T-helper 9 cell (primary cell): ENCODE results near the gene PALM2AKAP2.

Experiments
- DNase-seq: peaks from one replicate; pipeline ENCODE4 v3.0.0-alpha.2; 2020
- total RNA-seq, 2 donors: gene quantifications; one replicate each; lab custom pipeline; 2026; lab: John Stamatoyannopoulos, UW

Gene PALM2AKAP2
- total RNA-seq = 15.7 to 33.2 reads per million in 2 donors

GRCh38 chr9:109779711-109780452 lies at the start of gene PALM2AKAP2:
TSS of gene PALM2AKAP2 (plus strand) at chr9:109780198. CDS start at chr9:109780489, 291 bp downstream.
- no peak for DNase-seq

GRCh38 chr9:109730228-109730627 lies 49.8 kb upstream of the PALM2AKAP2 start:
- no peak for DNase-seq

DNA sequence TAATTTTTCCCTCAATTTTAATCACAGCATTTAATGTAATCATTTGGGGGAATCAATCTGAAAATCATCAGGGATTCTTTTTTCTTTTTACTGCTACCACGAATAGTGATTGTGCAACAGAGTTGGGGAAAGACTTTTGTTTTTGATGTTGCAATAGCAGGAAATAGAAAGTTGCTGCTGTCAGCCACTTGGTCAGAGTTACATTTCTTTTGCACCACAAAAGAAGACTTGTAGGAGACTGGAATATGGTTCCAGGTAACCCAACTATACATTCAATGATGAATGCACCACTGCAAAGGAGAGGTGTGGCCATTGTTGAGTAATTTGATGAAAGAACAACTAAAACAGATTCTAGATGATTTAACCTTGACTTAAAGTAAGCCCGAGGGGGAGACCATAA lies 46.3 kb upstream of the PALM2AKAP2 start:
- no peak for DNase-seq

GRCh38 chr9:109734814-109735213 lies 45.2 kb upstream of the PALM2AKAP2 start:
- no peak for DNase-seq

- DNase-seq = no peak
Observed at GRCh38 chr9:109735801-109736200, 44.2 kb upstream of the PALM2AKAP2 start.

DNA sequence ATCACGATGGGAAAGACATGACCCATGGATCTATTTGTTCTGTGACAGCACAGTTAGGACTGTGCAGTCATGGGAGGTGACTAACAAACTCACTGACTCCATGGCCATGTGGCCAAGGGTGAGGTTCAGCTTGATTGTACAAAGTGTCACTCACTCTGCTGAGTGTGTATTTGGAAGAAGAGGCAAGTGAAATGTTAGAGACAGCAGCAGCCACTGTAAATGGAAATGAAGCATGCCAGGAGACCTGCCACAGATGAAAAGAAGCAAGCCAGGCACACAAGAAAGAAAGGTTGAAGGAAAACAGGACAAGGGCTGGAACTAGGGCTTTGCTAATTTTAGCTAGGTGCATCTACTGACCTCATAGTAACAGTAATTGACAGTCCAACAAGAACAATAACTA lies 42.7 kb upstream of the PALM2AKAP2 start:
- no peak for DNase-seq

GRCh38 chr9:109739760-109740159 lies 40.2 kb upstream of the PALM2AKAP2 start:
- DNase-seq = no peak

- no peak for DNase-seq
Observed at GRCh38 chr9:109742776-109743348, 37.1 kb upstream of the PALM2AKAP2 start.

GRCh38 chr9:109743696-109744095 lies 36.3 kb upstream of the PALM2AKAP2 start:
- no peak for DNase-seq

DNA sequence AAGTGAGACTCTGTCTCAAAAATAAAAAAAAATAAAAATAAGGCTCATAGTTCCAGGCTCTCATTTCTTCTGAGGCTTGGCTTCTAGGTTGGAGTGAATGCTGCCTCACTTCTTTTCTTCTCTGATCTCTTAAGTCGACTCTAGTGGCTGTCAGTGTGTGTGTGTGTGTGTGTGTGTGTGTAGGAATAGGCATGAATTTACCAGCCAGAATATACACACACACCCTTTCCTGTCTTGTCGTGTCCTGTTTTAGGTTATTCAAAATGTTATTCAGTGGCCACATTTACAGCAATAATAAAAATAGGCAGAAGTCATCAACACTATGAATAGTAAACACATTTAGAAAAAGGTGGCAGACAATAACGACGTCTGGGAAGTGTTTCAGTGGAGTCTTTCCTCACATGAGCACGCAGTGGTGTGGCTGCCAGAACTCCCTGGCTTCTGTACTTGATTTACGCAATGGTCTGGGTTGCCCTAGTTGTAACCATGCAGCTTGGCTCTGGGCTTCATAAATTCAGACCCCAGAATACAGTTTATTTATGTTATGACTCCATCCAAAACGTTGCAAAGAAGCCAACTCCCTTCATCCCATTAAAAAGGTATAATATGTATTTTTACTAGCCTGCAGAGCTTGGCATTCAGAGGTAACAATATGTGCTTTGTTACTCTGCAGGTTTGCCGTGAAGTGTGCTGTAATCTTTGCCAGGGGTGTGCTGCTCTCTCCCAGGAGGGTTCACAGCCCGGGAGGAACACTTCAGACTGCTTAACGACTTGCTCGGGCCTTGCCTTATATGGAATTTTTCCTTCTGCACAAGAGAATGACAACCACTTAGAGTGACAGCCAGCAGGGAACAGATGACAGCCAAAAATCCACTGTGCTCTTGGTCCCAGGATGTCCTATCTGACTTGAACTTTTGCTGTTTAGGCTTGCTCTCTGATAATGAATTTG lies 34.4 kb upstream of the PALM2AKAP2 start:
- no peak for DNase-seq

DNA sequence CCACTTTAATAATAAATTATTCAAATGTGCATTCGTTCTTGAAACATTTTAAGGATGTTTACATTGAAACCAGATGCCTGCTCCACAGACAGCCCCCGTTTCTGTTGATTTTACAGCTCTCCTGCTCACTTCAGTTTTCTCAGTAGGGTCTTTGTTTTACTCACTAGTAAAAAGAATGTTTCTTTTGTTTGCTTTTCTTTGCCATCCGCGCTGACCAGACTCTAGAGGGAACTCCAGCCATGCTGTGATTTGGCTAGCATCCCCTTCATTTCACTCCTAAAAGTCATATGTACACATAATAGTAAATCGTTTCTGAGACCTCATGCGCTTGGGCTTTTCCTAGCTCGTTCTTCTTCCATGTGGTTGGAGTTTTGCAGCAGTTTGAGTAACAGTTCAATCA lies 28.7 kb upstream of the PALM2AKAP2 start:
- no peak for DNase-seq

DNA sequence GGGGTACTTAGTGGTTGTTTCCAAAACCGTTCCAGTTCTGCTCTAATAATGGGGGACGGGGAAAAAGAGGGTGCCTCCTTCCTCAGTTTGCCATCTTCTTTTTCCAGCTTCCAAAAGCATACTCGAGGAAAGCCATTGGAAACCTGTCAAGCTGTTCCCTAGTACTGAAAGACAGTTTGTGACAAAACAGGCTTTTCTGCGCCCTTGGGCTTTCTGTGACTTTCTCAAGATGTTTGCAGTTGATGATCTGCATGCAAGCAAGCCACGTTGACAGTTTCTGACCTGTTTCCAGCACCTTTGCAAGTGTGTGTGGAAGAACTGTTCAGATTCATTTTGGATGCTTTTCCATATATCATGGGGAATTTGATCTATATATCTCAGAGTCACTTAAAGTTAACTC lies 26.7 kb upstream of the PALM2AKAP2 start:
- no peak for DNase-seq

- no peak for DNase-seq
Observed at GRCh38 chr9:109755040-109755439, 25.0 kb upstream of the PALM2AKAP2 start.

GRCh38 chr9:109759589-109759988 lies 20.4 kb upstream of the PALM2AKAP2 start:
- no peak for DNase-seq

DNA sequence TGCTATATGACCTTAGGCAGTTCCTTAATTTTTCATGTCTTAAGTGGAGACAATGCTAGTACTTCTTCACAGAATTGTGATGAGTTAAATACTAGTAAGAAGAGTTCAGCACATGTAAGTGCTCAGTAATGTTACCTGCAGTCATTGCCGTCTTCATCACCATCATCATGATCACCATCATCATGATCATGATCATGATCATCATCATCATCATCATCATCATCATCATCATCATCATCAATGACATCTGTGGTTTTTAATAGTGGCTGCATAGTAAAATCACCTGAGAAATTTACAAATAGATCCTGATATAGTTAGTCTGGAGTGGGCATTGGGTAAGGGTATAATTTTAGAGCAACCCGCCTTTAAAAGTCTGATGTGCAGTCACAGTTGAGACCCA lies 14.7 kb upstream of the PALM2AKAP2 start:
- no peak for DNase-seq

DNA sequence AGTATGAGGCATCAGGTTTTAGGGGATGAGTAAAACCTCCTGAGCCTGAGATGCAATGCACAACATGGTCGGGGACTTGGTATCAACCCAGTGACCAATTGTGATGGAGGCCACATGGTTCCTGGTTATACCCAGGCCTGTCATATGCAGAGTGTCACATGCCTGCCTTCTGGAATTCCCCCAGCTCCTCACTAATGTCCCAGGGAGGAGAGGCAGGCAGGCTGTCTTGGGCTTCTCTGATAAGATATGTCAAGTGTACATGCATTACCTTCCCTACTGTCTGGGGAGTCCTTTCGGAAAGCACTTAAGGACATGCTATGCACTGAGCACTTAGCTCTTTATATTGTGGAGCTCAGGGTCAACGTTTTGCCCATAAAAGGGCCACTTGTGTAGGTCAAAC lies 14.2 kb upstream of the PALM2AKAP2 start:
- DNase-seq = no peak

- DNase-seq = no peak
Observed at GRCh38 chr9:109766351-109766750, 13.6 kb upstream of the PALM2AKAP2 start.

DNA sequence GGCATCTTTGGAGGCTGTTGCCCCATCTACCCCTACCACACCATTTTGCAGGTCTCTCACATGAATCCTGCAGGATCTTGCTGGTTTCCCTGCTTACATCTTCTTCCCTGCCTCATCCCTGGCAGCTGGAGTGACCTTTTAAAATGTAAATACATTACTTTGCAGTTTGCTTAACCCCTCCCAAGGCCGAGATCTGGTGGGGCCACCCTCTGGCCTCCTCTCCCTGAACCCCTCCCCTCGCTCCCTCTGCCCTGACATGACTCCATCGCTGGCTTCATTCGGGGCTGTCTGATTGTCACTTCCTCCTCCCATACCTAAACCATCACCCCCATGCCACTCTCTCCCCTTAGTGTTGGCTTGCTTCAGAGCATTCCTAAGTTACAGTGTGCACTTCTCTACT lies 12.6 kb upstream of the PALM2AKAP2 start:
- no peak for DNase-seq

- no peak for DNase-seq
Observed at GRCh38 chr9:109767814-109768213, 12.2 kb upstream of the PALM2AKAP2 start.

DNA sequence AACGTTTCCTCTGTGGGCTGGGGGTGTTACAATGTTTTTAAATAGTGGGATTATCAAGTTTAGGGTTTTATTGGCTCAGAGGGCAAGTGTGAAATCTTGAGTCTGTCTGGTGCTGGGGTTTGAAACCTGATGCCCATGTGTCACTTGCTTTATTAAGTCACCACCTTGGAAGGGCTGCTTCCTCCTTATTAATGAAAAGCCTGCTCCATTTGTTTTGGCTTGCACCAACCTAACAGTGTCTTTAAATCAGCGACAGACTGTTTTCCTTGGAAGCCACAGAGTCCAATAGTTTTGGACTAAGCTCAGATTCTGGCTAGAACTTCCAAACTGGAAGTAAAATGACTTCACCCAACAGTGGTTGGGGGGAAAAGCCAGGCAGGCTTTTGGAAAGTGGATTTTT lies 10.7 kb upstream of the PALM2AKAP2 start:
- DNase-seq = no peak

DNA sequence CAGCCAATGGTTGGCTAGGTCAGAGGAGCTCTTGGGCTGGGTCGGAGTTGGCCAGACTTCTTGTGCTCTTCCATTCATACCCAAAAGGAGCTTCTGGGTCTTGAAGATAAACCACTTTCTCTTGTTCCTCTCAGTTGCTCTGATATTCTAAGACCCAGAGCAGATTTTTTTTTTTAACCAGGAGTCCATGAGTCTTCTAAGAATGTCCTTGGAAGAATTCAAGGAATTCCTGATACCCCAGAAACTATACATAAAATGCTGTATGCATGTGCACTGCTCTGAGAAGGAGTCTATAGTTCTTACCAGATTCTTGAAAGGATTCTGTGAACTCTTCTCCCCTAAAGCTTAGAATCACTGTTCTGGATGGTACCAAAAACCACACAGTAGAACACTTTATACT lies 9.9 kb upstream of the PALM2AKAP2 start:
- no peak for DNase-seq

- DNase-seq = no peak
Observed at GRCh38 chr9:109771087-109771486, 8.9 kb upstream of the PALM2AKAP2 start.

- no peak for DNase-seq
Observed at GRCh38 chr9:109771796-109772531, 8.0 kb upstream of the PALM2AKAP2 start.
